ENCODE results near the gene CHST8.

DNA sequence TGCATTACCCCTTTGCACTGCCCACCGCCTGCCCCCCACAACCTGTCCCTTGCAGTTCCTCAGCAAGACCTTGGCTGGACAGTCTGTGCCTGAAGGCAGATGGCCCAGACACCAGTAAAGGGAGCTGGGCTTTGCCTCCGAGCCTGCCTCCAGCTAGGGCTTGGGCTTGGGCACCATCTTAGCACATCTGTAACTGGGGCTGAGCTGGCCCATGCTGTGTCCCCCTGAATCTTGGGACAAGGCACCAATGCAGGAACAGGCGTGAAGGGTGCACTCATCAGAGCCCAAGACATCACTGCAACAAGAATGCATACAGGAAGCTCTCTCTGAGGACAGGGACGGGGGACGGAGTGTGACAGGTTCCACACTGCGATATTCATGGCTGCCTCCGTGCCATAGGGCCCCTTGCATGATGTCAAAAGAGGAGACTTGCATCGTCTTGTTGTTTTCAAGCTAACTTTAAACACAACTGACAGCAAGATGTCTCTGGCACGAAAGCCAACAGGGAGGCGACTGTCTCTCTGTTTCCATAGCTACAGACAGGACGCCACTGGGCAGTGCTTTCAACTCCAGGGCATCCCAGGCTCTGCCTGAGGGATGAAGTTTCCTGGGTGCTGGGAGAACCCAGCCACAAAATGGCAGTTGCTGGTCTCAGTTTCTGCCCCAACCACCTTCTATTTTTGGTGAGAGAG lies 8.7 kb upstream of the CHST8 start:
- TF ChIP-seq, protein P1, sequence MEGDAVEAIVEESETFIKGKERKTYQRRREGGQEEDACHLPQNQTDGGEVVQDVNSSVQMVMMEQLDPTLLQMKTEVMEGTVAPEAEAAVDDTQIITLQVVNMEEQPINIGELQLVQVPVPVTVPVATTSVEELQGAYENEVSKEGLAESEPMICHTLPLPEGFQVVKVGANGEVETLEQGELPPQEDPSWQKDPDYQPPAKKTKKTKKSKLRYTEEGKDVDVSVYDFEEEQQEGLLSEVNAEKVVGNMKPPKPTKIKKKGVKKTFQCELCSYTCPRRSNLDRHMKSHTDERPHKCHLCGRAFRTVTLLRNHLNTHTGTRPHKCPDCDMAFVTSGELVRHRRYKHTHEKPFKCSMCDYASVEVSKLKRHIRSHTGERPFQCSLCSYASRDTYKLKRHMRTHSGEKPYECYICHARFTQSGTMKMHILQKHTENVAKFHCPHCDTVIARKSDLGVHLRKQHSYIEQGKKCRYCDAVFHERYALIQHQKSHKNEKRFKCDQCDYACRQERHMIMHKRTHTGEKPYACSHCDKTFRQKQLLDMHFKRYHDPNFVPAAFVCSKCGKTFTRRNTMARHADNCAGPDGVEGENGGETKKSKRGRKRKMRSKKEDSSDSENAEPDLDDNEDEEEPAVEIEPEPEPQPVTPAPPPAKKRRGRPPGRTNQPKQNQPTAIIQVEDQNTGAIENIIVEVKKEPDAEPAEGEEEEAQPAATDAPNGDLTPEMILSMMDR (IDR thresholded peaks at IDR 0.05; ENCODE audit: low read depth, low read length, poor library complexity, severe bottlenecking), result no peak
- no peak for TF ChIP-seq EZH2phosphoT487 (IDR thresholded peaks at IDR 0.05; ENCODE audit: borderline replicate concordance, low read length)

All from DOHH2 (cell line).